Inflammatory macrophage (primary cell): ENCODE results near the gene PCGF3.
"Not testable (repeated sequence)": the region's sequence is repeated elsewhere in the genome, so short reads cannot be mapped to it uniquely, and the experiment has no call there.

Experiments used
- DNase-seq, 2 donors: peaks; one replicate each; pipeline ENCODE4 v3.0.0-alpha.2; 2020 to 2022
- total RNA-seq, 18 experiments: gene quantifications; one replicate each; lab custom pipeline; 2026; ENCODE audit warnings: mixed read lengths in 6 of 18, inconsistent platforms in 2 of 18; lab: John Stamatoyannopoulos, UW

Gene PCGF3
- total RNA-seq: 36.0 to 64.0 (median 50.1) reads per million in 18 experiments

GRCh38 chr4:705278-706082, at the start of gene PCGF3:
Gene PCGF3, plus strand, starts transcription at chr4:705832. Its CDS starts 27,849 bp downstream, at chr4:733681.
- peak; percentile 97 for DNase-seq

GRCh38 chr4:656436-657337, 48.9 kb upstream of the PCGF3 start:
- DNase-seq: no peak

- DNase-seq: no peak
Measured at GRCh38 chr4:657338-657833, 48.2 kb upstream of the PCGF3 start.

DNA sequence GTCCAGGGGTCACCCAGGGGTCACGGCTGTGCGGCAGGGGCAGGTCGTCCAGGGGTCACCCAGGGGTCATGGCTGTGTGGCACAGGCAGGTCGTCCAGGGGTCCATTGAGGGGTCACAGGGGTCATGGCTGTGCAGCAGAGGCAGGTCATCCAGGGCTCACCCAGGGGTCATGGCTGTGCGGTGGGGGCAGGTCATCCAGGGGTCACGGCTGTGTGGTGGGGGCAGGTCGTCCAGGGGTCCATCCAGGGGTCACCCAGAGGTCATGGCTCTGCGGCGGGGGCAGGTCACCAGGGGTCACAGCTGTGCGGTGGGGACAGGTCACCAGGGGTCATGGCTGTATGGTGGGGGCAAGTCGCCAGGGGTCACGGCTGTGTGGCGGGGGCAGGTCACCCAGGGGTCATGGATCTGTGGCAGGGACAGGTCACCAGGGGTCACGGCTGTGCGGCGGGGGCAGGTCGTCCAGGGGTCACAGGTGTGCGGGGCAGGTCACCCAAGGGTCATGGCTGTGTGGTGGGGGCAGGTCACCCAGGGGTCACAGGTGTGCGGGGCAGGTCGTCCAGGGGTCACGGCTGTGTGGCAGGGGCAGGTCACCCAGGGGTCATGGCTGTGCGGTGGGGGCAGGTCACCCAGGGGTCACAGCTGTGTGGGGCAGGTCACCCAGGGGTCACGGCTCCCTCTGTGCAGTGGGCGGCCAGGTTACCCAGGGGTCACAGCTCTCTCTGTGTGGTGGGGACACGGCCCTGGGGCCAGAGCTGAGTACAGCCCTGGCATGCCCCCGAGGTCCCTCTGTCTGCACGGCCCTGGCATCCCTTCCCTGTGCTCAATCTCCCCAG, 47.6 kb upstream of the PCGF3 start:
- DNase-seq: no peak

- DNase-seq: no peak
Measured at GRCh38 chr4:658681-659667, 46.7 kb upstream of the PCGF3 start.

- no peak for DNase-seq
Measured at GRCh38 chr4:659851-660250, 45.8 kb upstream of the PCGF3 start.

GRCh38 chr4:660401-660800, 45.2 kb upstream of the PCGF3 start:
- no peak for DNase-seq

DNA sequence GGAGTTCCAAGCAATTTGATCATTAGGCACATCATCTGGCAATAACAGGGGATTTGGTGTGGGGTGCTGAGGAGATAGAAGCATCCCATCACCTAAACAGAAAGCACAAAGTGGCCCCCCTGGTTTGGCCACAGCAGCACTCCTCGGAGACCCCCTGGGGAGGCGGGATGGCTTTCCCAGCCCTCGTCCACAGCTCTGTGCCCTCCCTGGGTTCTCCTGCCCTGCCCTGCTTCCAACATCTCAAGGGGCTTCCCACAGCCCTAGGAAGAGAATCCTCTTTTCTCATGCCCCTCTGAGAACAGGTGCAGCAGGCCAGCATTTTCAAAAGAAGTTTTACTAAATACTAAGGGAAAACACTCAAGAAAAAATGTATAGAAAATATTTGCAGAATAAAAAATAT, 44.4 kb upstream of the PCGF3 start:
- no peak for DNase-seq

- DNase-seq: no peak
Measured at GRCh38 chr4:661881-662761, 43.5 kb upstream of the PCGF3 start.

DNA sequence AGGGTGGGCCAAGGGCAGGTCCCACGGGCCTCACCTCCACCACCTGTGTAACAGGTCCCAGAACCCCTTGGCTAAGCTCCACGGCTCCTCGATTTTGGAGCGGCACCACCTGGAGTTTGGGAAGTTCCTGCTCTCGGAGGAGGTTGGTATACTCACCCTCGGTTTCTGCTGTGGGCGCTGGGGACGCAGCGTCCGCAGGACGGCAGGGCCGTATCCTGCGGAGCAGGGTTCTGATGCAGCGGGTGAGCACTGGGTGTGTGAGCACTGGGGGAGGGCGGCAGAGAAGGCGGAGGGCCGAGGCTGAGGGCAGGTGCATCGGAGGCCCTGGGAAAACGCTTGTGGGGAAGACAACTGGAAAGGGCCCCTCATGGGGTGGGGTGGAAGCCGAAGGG, 42.6 kb upstream of the PCGF3 start:
- no peak for DNase-seq

DNA sequence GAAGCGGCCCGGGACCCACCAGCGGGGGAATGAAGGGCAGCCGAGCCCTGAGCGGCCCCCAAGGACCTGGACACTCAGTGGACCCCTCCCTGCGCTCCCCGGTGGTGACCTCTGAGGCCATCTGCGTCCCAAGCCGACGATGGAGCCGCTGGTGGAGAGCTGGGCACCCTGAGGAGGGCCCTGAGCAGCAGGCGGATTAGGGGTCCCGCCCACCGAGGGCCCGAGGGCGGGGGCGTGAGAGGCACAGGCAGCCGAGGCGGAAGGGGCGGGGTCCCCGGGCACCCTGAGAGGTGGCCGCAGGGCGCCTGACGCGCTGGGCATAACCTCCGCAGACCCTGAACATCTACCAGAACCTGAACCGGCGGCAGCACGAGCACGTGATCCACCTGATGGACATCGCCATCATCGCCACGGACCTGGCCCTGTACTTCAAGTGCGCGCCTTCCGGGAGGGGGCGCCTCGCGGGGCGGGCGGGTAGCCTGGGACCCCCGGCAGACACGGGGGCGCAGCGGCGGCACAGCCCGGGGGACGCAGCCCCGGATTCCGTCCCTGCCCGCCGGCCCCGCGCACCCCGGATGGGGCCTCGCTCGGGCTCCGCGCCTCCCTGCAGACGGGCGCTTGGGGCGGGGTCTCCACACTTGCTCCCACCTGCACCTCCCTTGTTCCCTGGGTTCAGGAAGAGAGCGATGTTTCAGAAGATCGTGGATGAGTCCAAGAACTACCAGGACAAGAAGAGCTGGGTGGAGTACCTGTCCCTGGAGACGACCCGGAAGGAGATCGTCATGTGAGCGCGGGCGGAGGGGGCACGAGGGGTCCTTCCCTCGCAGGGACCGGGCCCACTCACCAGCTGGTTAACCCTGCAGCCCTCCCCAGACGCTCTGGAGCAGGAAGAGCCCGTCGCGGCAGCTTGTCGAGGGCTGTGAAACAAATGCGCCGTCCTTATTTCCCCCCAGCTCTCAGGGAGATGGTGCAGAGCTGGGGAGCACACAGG, 41.9 kb upstream of the PCGF3 start:
- DNase-seq: peak; percentile 17 to 51

- DNase-seq: no peak
Measured at GRCh38 chr4:664713-665231, 40.9 kb upstream of the PCGF3 start.

DNA sequence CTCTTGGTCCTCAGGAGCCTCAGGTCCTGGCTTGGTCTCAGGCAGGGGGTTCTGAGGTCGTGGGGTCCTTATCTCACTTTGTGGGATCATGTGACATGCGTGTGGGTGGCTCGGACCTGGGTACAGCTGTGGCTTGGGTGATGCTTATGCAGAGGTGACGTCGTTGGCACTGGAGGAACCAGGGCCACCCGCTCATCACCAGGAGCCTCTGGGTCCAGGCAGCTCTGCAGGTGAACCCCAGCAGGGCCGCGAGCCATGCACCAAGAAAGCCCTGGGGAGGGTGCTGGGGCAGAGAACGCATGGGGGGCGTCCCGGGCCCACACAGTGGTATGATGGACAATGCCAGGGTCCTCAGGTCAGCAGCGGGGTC, 40.3 kb upstream of the PCGF3 start:
- DNase-seq: no peak

DNA sequence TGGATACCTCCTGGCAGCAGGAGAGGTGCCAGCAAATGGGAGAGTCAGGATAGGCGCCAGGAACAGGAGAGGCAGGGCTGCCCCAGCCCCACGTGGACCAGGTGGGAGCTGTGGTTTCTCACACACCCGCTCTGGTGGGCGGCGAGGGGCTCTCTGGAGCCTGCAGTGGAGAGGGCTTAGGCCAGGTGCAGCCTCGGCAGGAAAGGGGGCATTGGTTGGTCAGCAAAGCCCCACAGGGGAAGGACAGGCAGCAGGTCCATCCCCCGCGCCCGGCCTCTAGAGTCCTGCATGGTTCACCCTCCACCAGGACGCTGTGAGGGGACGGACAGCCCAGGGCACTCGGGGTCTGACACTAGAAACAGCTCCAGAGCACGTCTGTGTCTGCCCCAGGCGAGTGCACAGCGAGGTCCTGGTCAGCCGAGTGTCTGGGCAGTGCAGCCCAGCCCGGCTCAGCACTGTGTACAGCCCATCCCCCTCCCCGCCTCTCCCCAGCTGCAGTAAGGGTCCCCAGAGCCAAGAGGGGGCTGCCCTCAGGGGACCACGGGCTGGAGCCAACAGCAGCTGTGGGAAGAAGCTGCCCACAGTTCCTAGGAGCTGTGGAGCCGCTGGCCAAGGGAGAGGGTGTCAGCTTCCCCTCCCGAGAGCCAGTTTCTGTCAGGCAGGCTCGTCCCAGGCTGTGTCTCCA, 39.7 kb upstream of the PCGF3 start:
- DNase-seq: no peak

DNA sequence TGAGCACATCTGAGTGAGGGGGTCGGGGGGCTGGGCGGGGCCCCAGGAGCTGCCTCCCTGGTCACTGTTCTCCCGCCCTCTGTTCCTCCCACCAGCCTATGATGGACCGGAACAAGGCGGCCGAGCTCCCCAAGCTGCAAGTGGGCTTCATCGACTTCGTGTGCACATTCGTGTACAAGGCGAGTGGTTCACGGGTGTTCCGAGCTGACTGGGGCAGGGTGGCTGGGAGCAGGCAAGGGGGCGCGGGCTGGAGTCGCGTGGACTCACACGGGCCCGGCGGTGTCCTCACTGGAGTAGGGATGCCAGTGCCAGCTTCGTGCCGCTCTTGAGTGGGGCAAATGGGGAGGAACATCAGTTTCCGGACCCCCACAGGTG, 39.2 kb upstream of the PCGF3 start:
- DNase-seq: no peak

DNA sequence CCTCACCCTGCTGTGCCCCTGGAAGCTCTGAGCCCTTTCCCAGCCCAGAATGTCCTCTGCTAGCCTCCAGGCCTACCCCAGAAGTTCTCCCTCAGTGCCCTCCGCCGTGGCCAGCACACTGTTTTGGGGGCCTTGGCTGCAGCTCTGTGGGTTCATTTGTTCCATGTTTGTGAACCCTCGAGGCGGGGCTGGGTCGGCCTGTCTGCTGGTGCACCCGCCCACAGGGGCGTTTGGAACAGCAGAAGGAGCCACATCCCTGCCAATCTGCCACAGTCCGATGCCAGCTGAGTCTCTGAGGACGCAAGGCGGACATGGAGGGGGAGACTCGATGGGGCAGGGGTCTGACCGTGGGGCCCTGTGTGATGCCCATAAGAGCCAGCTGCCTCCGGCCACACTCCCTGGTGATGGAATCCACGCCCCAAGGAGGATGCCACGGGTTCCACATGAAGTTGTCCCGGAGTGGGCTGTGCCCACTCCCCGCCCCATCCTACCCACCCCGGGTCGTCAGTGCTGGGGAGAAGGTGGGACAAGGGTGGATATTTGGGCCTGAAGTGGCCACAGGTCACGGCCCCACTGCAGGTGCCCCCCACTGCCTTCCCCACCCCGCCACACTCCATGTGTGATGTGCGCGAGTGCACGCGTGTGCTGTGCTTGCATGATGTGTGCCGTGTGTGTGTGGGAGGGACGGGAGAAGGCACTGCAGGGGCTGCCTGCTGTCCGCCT, 38.6 kb upstream of the PCGF3 start:
- no peak for DNase-seq

GRCh38 chr4:667545-667925, 38.1 kb upstream of the PCGF3 start:
- DNase-seq: no peak

DNA sequence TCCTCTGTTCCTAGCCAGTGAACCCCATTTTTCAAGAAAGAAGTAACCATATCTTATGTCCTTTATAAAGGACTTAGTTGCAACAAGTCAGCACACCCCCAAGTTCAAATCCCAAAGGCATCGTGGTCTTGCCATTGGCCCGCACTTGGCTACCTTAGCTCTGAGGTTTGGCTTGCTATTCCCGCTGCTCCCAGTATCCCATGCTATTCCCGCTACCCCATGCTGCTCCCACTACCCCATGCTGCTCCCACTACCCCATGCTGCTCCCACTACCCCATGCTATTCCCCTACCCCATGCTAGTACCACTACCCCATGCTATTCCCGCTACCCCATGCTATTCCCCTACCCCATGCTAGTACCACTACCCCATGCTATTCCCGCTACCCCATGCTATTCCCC, 37.4 kb upstream of the PCGF3 start:
- DNase-seq: not testable (repeated sequence)
